GM21528 (cell line): ENCODE measurements around the gene FAM221B.

Source experiments
- ATAC-seq: cut with Tn5 transposase; IDR thresholded peaks from one replicate; pipeline ENCODE4 v1.9.1; 2021; ENCODE audit warnings: mild to moderate bottlenecking, moderate library complexity; ENCODE audit not compliant: unreplicated experiment, low FRiP score

FAM221B gene

GRCh38 chr9:35828716-35829083 is at the start of gene FAM221B:
Gene FAM221B (minus strand): TSS chr9:35828732. CDS start chr9:35826161, 2,571 bp downstream.
- ATAC-seq = peak; percentile 7

DNA sequence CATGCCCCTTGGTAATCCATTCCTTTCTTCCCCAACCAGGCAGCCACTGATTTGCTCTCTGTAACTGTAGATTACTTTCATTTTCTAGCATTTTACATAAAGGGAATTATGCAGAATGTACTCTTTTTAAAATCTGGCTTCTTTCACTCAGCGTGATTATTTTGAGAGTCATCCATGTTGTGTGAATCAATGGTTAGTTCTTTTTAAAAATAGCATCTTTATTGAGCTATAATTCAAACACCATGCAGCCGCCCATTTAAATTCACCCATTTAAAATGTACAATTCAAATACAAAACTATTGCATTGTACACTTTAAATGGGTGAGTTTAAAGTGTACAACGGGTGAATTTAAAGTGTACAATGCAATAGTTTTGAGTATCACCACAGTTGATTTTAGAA is 44.0 kb upstream of the FAM221B start:
- ATAC-seq = no peak

DNA sequence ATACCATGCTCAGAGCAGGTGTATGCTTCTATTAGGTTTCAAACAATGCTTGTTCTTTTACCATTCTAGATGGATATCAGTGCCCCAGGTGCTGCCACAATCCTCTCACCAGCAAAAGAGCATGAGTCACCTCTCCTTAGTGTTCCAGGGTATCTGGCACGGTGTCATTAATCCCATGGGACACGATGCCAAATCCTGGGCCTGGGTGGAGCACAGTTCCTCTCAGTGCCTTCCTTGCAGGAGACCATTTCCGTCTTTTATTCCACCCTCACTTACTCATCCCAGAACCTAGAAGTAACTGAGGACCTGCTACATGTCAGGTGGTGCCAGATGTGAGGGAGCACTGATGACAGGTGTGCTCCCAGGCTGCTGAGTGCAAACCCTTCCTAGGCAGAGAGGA is 43.0 kb upstream of the FAM221B start:
- no peak for ATAC-seq

DNA sequence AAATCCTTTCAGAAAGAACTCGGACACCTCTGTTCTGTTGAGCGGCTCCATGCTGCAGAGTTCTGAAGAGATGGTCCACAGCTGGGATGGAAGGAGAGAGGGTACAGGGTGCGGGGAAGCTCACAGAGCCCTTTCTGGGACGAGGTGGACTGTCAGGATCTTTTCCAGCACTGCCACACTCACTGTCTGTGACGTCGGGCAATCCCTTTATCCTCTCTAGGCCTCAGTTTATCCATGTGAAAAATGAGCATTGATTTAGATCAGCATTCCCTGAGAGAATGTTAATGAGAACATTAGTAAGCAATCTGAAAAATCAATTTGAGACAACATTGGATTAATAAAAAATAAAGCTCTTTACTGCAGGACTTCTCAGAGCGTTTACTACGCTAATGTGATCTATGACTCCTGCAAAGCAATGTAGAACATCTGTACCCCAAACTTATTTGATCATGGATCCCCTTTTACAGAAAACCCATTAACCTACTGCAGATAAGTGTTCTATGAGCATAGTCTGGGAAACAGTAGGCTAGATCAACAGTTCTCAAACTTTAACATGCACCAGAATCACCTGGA is 41.9 kb upstream of the FAM221B start, which contains the start of gene OR13J1:
Gene OR13J1 (minus strand): TSS at position 51 of the 573 bp plus-strand sequence. CDS start 0 bp downstream, at position 51.
- no peak for ATAC-seq

DNA sequence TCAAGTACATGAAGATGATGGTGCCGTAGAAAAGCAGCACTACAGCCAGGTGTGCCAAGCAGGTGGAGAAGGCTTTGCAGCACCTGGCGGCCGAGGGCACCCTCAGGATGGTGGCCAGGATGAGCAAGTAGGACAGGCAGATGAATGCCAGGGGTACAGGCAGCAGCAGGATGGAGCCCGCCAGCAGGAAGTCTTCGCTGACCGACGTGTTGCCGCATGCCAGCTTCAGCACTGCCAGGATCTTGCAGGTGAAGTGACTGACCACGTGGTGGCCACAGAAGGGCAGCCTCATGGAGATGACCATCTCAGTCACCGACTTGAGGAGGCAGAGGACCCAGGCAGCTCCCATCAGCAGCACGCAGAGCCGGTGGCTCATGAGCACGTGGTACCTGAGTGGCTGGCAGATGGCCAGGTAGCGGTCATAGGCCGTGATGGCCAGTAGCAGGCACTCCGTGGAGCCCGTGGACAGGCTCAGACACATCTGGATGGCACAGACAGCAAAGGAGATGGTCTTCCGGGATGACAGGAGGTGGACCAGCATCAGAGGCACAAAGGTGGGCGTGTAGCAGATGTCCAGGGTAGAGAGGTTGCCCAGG is 41.2 kb upstream of the FAM221B start:
- no peak for ATAC-seq

DNA sequence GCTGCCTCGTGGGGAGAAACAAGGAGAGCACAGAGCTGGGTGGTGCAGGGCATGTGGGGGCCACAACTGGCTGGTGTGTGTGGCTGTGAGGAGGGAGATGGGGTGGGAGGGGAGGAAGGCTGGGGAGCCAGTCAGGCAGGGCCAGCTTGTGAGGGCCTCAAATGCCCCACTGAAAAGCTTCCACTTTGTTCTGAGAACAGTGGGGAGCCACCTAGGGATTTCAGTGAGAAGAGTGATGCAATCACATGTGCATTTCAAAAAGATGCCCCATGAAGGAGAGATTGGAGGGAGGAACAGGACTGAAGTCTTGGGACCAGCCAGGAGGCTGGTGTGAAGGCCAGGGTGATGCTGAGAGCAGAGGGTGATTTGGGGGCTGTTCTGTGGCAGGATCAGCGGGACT is 40.4 kb upstream of the FAM221B start:
- no peak for ATAC-seq

- no peak for ATAC-seq
Measured at GRCh38 chr9:35867538-35867937, 39.0 kb upstream of the FAM221B start.

- no peak for ATAC-seq
Measured at GRCh38 chr9:35864695-35865255, 36.2 kb upstream of the FAM221B start.

DNA sequence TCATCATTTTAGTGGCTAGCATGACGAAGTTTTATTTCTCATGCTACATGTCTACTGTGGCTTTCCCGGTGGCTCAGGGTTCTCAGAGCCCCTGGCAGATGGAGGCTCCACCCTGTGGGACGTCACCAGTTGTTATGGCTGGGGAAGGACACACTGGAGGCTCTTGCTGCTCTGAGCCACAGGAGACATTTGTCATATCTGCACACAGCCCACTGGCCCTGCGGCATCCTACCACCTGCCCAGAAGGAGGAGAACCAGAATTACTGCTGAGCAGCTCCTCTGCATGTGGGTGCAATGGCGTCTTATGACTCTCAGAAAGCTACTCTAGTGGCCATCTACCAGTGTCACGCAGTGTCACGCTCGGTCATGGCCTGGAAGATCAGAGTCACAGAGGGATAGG is 35.1 kb upstream of the FAM221B start:
- no peak for ATAC-seq

- ATAC-seq = no peak
Measured at GRCh38 chr9:35862328-35862727, 33.8 kb upstream of the FAM221B start.

GRCh38 chr9:35861161-35861897 is 32.8 kb upstream of the FAM221B start:
- ATAC-seq = no peak

DNA sequence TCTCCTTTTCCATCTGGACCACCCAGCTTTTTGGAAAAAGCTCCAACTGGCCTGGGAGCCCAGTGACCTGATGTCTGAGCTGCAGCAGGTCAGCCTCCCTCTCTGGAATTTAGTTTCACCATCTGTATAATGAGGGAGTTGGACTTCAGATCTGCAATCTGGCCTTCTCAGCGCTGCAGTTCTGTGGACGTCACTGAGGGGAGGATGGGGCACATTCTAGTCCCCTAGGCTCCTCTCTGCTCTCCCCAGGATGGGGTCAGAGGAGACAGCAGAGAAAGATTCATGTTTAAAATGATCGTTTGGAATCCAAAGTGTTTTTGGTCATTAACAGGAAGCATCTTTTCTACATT is 31.4 kb upstream of the FAM221B start:
- no peak for ATAC-seq

DNA sequence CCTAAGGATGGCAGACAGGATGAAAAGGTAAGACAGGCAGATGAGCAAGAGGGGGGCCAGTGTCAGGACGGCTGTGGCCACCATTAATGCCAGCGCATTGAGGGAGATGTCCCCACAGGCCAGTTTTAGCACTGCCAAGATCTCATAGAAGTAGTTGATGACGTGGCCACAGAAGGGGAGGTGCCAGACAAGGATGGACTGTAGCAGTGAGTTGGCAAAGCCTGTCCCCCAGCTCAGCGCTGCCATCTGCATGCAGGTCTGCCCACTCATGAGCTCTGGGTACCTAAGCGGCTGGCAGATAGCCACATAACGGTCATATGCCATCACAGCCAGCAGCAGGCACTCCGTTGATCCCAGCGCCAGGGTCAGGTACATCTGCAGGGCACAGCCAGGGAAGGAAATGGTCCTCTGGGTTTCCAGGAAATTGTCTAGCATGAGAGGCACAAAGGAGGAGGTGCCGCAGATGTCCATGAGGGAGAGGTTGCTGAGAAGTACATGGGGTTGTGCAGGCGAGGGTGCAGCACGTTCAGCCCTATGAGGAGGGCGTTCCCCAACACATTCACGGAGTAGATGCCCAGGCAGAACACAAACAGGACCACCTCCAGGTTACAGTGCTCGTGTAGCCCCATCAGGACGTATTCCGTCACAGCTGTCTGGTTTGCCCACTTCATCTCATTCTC is 30.9 kb upstream of the FAM221B start:
- no peak for ATAC-seq

DNA sequence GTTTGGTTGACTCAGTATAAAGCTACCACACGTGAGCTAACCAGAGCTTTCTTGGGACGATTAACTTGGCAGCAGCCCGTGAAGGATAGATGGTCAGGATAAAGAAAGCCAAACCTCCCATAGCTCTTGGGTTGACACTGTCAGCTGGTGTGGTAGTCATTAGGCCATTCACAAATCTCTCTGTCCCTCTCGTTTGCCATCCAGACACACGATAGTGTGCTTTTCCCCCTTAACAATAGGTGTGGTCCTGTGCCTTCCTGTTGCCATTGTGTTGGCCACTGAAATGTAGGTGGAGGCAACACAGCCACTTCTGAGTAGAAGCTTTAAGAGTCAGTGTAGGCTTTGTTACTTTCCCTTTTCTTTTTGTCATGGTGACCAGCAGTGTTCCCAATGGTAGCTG is 29.9 kb upstream of the FAM221B start:
- no peak for ATAC-seq

DNA sequence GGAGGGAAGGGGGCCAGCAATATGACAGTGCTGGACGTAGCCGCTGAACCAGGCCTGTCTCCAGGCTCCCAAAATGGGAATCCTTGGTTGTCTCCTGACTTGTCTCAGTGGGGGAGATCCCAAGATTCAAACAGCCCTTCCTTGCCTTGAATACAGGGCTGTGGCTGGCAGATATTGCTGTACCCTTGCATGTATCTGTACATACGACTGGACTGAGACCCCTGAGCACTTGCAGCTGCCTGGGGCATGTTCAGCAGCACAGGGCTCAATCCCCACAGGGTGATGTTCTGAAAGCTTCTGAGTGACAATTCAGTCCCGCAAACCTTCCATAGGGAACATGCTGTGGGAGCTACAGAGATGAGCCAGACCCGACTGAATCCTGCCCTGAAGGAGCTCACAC is 28.4 kb upstream of the FAM221B start:
- no peak for ATAC-seq

DNA sequence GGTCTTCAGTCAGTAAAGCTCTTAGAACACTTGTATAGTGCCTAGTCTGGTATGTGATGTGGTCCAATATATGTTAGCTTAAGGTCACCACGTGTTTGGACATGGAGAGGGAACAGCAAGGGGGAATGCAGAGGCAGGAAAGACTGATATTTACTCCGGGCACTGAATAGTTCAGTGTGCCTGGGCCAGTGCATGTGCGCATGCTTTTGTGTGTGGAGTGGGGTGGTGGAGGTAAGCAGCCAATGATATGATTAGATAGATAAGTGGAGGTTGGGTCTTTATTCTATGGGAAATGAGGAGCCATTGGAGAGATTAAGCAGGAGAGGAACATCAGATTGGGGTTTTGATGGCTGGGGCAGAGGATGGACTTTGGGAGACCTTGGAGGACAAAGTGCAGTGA is 27.7 kb upstream of the FAM221B start:
- no peak for ATAC-seq

DNA sequence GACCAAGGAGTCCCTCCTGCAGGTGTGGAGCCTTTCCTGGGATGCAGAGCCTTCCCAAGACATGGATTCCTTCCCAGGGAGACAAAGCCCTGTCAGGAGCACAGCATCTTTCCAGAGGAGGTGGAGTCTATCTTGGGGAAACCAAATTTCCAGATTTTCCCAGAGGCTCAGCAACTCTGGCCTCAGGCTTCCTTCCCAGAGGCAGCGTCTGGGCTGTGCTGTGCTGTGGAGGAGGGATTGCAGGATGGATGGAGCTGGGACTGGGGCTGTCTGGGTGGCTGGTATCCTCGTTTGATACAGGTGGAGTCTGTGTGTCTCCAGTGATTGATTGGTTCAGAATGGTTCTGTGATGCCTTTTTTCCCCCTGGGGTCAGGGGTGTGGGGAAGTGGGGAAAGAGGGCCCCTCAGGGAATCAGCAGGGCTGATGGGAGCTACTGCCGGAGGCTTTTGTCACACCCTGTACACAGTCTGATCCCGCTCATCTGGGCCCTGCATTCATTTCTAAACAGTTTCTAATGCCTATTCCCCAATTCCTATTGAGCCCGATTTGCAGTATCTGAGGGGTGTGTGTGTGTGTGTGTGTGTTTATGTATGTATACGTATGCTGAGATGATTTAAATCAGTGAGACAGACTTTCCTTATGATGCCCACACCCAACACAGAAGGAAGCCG is 25.7 kb upstream of the FAM221B start:
- no peak for ATAC-seq

DNA sequence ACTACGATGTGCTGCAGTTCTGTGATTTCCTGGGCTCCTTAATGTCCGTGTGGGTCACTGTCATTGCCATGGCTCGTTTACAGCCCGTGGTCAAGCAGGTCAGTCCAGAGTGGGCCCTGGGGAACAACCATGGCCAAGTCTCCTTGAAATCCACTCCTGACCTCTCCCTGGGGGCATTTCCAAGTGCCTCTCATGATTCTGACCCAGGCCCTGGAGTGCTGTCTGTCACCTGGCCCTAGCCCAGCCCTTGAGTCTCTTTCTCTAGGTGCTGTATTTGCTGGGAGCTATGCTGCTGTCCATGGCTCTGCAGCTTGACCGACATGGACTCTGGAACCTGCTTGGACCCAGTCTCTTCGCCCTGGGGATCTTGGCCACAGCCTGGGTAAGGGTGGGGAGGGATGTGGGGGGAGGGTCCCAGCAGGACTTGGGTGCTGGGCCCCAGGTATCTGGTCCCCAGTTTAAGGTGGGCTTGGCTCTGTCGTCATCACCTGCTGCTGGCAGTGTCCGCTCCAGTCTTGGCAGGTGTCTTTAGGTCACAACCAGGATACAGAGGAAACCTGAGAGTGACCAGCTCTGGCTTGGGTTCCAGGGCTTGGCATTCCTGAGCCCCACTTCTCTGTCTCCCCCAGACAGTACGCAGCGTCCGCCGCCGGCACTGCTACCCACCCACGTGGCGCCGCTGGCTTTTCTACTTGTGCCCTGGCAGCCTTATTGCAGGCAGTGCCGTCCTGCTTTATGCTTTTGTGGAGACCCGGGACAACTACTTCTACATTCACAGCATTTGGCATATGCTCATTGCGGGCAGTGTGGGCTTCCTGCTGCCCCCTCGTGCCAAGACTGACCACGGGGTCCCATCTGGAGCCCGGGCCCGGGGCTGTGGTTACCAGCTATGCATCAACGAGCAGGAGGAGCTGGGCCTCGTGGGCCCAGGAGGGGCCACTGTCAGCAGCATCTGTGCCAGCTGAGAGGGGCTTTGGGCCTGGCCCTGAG is 24.6 kb upstream of the FAM221B start:
- no peak for ATAC-seq

GRCh38 chr9:35852267-35852815 is 23.8 kb upstream of the FAM221B start:
- no peak for ATAC-seq
